GM21528 (cell line): ENCODE results near the gene GAS6.
"Not testable (repeated sequence)": the region's sequence is repeated elsewhere in the genome, so short reads cannot be mapped to it uniquely, and the experiment has no call there.

Experiments used
- ATAC-seq: cut with Tn5 transposase; IDR thresholded peaks from one replicate; pipeline ENCODE4 v1.9.1; 2021; ENCODE audit warnings: mild to moderate bottlenecking, moderate library complexity; ENCODE audit not compliant: unreplicated experiment, low FRiP score

The GAS6 gene

GRCh38 chr13:113796964-113797676, 66.8 kb downstream of the GAS6 start:
- ATAC-seq = no peak

DNA sequence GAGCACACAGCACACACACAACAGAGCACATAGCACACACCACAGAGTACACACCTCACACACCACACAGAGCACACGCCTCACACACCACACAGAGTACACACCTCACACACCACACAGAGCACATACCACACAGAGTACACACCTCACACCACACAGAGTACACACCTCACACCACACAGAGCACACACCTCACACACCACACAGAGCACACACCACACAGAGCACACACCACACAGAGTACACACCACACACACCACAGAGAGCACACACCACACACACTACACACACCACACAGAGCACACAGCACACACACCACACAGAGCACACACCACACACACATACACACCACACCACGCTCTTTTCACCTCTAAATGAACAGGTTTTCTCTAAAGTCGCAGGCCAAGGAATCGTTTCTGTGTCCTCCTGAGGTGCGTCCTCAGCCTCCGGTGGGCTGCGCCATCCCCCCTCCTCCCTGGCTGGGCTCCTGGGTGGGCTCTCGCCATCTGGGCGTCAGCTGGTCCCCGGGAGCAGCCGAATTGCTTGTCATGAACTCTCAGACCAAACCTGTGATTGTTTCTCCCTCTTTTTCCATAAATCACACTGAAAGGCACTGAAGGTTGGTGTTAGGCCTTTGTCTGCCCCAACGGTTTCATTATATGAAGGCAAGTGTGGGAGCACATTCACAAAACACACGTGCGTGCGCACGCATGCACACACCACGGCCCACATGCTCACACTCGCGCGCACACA, 67.5 kb downstream of the GAS6 start:
- no peak for ATAC-seq

GRCh38 chr13:113795362-113795761, 68.5 kb downstream of the GAS6 start:
- ATAC-seq = not testable (repeated sequence)

- ATAC-seq = no peak
Measured at GRCh38 chr13:113794764-113795173, 69.1 kb downstream of the GAS6 start.

DNA sequence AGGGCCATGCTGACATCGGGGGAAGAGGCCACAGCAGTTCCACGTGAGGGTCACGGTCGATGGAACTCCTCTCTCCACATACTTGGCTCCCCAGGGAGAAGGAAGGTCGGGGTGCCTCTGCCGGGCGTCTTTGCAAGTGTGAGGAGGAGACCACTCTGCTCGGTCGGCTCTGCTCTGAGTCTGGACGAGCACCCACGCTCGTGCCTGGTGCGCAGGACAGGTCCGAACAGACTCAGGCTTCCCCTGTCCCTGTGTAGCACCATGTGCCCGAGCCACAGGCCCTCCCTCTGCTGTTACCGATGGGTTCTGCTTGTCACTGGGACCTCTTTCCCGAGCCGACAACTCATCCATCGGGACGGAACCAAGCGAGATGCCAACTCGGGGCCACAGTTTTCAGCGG, 69.8 kb downstream of the GAS6 start:
- ATAC-seq = no peak

- no peak for ATAC-seq
Measured at GRCh38 chr13:113793718-113794085, 70.2 kb downstream of the GAS6 start.

- no peak for ATAC-seq
Measured at GRCh38 chr13:113792886-113793717, 70.8 kb downstream of the GAS6 start.

DNA sequence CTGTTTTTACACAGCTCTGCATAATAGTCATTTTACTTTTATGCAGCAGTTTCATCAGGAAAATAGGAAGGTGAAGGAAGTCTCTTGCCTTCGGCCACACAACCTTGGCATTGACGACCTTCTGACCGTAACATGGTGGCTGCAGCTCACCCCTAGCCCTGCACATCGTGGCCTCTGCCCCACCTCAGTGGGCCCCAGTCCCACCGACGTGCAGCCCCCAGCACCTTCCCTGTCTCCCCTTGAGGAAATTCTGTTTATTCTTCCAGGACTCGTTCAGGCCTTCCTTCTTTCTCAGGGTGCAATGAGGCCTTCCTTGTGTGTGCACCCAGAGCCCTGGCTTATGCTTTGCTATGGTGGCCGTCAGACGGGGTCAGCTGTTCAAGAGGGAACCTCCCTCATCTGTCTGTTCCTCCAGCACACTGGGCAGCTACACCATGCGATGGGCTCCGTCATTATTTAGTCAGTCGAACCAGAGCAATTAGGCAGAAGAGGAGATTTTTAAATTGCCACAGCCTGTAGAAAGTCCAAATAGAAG, 71.6 kb downstream of the GAS6 start:
- no peak for ATAC-seq

GRCh38 chr13:113791761-113792160, 72.1 kb downstream of the GAS6 start:
- ATAC-seq = no peak

DNA sequence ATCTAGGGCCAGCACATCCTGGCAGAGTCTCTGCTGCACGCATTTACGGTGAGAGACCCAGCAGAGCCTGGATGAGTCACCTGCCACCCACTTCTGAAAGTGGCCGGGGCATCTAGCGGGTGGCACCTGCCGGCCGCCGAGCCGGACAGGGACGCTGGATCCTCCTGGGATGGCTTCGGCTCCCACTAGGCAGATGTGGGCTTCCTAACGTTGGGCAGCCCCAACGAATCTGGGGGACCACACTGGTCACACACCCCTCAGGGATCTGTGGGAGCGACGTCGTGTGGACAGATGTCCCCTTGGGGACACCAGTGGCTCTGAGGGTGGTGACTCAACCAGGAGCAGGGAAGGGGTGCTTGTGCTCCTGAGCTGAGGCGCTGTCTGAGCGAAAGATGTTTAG, 72.7 kb downstream of the GAS6 start:
- no peak for ATAC-seq

GRCh38 chr13:113789931-113790330, 73.9 kb downstream of the GAS6 start:
- not testable (repeated sequence) for ATAC-seq

DNA sequence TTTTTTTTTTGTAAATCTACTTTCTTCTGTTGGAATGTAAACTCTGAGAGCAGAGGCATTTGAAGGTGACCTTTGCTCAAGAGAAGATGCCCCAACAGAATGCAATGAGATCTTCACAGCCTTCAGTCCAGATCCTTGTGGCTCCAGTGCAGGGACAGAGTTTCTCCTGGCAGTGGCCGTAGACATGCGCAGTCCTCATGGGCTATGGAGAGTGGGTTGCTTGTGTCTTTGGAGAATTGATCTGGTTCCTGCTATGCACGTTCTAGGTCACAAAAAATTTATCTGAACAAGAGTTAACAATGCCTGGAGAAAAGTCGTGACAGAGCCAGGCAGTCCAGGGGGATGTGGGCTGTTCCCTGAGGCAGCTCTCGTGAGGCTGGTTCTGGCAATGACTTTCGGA, 74.7 kb downstream of the GAS6 start:
- no peak for ATAC-seq

DNA sequence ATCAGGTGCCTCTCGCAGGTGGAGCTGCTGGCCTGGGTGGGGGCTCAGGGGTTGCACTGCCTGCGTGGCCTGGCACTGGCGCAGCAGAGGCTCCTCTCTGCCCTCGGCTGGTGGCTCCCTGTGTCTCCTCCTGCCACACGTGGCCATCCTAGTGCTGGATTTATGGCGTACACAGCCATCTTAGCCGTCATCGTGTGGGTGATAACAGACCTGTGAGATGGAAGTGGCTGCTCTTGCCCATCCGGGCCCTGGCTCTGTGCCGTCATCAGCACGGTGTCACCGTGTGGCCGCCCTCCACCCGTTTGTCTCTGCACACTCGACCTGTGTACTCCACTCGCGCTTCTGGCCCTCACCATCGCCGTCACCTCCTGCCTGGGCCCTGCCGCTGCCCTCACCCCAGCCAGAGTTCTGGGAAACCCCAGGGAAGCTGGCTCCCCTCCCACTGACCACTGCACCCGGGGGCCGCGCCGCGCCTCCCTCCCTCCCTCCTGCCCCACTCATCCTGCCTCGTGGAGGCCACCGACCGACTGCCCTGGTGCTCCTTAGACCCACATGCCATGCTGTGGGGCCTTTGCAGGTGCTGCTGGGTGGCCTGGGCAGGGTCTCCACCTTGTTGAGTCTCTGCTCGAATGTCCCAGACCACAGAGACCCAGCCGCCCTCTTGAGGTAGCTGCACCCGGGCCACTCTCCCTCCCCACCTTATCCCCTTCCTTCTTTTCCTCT, 75.3 kb downstream of the GAS6 start:
- ATAC-seq = no peak

- no peak for ATAC-seq
Measured at GRCh38 chr13:113787694-113788093, 76.2 kb downstream of the GAS6 start.

DNA sequence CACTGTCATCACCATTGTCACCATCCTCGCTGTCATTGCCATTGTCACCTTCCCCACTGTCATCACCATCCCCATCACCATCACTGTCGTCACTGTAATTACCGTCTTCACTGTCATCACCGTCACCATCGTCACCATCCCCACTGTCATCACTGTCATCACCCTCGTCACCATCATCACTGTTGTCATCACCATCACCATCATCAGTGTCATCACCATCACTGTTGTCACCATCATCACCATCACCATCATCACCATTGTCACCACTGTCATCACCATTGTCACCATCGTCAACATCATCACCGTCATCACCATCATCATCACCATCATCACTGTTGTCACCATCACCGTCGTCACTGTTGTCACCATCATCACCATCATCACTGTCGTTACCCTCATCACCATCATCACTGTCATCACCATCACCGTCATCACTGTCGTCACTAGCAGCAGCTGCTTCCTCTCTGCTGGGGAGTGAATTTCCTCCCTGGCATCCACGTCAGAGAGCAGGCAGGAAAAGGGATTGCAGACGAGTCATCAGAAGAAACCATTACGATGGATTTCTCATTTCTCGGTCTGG, 77.5 kb downstream of the GAS6 start:
- ATAC-seq = no peak

DNA sequence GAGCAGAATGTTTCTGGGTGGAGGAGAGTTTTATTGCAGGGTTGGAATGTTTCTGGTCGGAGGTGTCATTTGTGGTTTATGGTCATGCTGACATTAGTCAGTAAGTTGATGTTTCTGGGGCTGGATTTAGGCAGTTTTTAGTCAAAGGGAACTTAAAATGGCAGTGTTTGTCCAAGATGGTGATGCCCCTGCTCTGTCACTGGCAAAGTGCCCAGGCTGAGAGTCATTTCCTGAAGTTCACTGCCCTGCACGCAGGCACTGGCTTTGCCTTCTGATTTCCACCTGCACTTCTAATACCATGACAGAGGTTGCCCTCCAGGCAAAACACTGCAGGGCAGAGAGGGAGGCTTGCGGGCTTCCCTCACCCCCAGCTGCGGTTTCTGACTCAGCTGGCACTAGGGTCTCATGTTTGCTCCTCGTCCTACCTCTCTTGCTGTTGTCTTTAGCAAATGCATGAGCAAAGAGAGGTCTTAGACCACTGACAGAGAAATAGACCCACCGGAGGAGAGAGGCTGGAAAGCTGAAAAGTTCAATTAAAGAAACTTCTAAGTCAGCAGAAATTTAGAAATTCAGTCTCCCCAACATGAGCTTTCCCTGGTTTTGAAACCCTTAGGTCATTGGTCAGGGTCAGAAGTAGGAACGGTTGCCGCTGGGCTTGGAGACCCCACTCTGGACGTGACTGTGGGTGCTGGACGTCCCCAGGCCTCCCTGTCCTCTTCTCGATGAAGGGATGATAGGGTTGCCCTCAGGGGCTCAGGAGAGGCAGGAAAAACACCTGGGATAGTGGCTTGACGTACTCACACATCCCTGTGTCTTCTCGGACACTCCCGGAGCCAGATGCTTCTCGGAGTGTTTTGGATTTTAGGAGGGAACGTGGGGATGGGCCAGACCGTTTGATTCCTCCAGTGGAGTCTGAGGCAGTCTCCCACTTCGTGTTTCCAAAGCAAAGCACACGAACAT, 78.5 kb downstream of the GAS6 start:
- no peak for ATAC-seq

GRCh38 chr13:113784645-113785024, 79.2 kb downstream of the GAS6 start:
- no peak for ATAC-seq

DNA sequence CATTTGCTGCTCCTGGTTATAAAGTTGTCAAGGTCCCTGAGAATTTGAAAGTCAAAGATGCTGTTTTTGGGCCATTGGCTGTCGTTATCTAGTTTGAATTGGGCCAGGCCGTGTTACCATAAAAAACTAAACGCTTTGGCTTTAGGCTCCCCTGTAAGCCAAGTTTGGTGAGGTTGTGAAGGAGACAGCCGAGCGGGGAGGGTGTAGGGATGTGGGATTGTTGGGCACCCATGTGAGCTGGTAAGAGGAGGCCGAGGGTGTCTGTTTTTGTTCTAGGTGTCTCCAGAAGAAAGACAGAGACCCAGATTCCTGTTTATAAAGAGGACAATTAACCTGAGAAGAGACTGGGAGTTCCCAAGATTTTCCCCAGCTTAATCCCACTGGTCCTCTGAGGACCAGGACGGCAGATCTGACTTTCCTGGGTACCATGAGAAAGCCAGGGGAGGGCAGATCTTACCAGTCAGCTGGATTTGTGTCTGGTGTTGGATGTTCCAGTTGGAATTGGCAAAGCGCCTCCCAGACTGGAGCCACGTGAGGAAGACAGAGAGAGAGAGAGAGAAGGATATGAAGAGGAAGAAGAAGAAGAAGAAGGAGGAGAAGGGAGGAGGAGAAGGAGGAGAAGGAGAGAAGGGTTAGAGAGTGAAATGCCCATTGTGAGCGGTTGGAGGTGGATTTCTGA, 79.8 kb downstream of the GAS6 start:
- no peak for ATAC-seq
